Endothelial cell of umbilical vein (primary cell): ENCODE measurements around the gene PSTPIP1. TPM values are rescaled to one million over a fixed set of nuclear protein-coding genes. Genes with fewer than 3 reads are reported as not detected.

Experiments used
- BruUV-seq: library from RNA; stranded (reverse); fragments of 400-500 nt; replicated peaks from 2 replicates; lab custom pipeline; 2021; lab: Mats Ljungman, UMichigan
- CTCF ChIA-PET: fragments of 300-600, 350-600 bp; sonication (Branson Sonifier 250); formaldehyde crosslinking; loops from one replicate; lab custom pipeline; 2021; ENCODE audit warnings: antibody characterized with exemption, inconsistent platforms; lab: Charles Lee
- POLR2A ChIA-PET: fragments of 300-600, 350-600 bp; sonication (Branson Sonifier 250); formaldehyde crosslinking; loops from one replicate; lab custom pipeline; 2021; ENCODE audit warnings: antibody characterized with exemption, inconsistent platforms; lab: Charles Lee
- DNase-seq: peaks from one replicate; pipeline ENCODE4 v3.0.0-alpha.2; 2011; ENCODE audit warnings: low read depth, low spot score
- FAIRE-seq: peaks from 2 replicates; lab custom pipeline; 2011; peaks lifted over from hg19 to GRCh38; lab: Jason Lieb, UNC
- H2AFZ ChIP-seq: 2 replicates; pipeline ENCODE4 v1.6.0; 2012; ENCODE audit warnings: low read depth, low read length, control low read depth, inconsistent platforms
- H3K27ac ChIP-seq: 2 replicates; pipeline ENCODE4 v1.5.1; 2011; ENCODE audit warnings: low read depth, mild to moderate bottlenecking, control low read depth, low read length, moderate library complexity; ENCODE audit not compliant: insufficient read depth
- H3K27me3 ChIP-seq, 2 experiments: 2 replicates each; pipeline versions ENCODE4 v1.6.0 to v1.6.1; 2011; ENCODE audit warnings: low read length in 2 of 2, mixed read lengths in 1 of 2; ENCODE audit not compliant: control insufficient read depth in 2 of 2, insufficient read depth in 2 of 2
- H3K36me3 ChIP-seq, 2 experiments: 2 replicates in 1 of 2; 3 replicates in 1 of 2; pipeline ENCODE4 v1.5.1; 2011; ENCODE audit warnings: low read length in 2 of 2, mild to moderate bottlenecking in 1 of 2, moderate library complexity in 1 of 2; ENCODE audit not compliant: control insufficient read depth in 2 of 2, insufficient read depth in 2 of 2; ENCODE audit errors: extremely low read depth in 1 of 2
- H3K4me1 ChIP-seq: 3 replicates; pipeline ENCODE4 v1.5.1; 2011; ENCODE audit warnings: mild to moderate bottlenecking, low read length; ENCODE audit not compliant: control insufficient read depth, insufficient read depth; ENCODE audit errors: extremely low read depth
- H3K4me2 ChIP-seq: 2 replicates; pipeline ENCODE4 v1.6.1; 2011; ENCODE audit warnings: low read length, control low read depth, mixed read lengths; ENCODE audit not compliant: insufficient read depth
- H3K4me3 ChIP-seq, 3 experiments: fragments of 200-600 bp in 1 of 3; sonication (generic), shearing (Covaris generic) in 1 of 3; replicated peaks in 1 of 3; 2 replicates each; pipeline ENCODE4 v1.5.1; 2011 to 2016; ENCODE audit warnings: control low read depth in 3 of 3, low read length in 3 of 3, mild to moderate bottlenecking in 2 of 3, inconsistent platforms in 1 of 3, low read depth in 1 of 3, moderate library complexity in 1 of 3; ENCODE audit not compliant: insufficient read depth in 1 of 3
- H3K79me2 ChIP-seq: 2 replicates; pipeline ENCODE4 v1.6.0; 2012; ENCODE audit warnings: low read length, inconsistent platforms; ENCODE audit not compliant: control insufficient read depth, insufficient read depth
- H3K9ac ChIP-seq: replicated peaks from 2 replicates; pipeline ENCODE3; 2011; ENCODE audit warnings: low read length, control low read depth; ENCODE audit not compliant: insufficient read depth; ENCODE audit errors: extremely low read depth
- H3K9me1 ChIP-seq: replicated peaks from 3 replicates; pipeline ENCODE4 v1.6.0; 2011; ENCODE audit warnings: mild to moderate bottlenecking, low read length; ENCODE audit not compliant: control insufficient read depth, insufficient read depth; ENCODE audit errors: extremely low read depth
- H3K9me3 ChIP-seq: replicated peaks from 2 replicates; pipeline ENCODE4 v1.5.1; 2012; ENCODE audit warnings: low read length, inconsistent platforms; ENCODE audit not compliant: control insufficient read depth, insufficient read depth
- H4K20me1 ChIP-seq: replicated peaks from 2 replicates; pipeline ENCODE3; 2011; ENCODE audit warnings: mild to moderate bottlenecking, low read length; ENCODE audit not compliant: control insufficient read depth, insufficient read depth; ENCODE audit errors: extremely low read depth
- EZH2 ChIP-seq: IDR thresholded peaks from 2 replicates; pipeline ENCODE4 v1.6.1; 2012; ENCODE audit warnings: borderline replicate concordance, low read depth, mild to moderate bottlenecking, moderate library complexity, low read length, inconsistent platforms; ENCODE audit not compliant: severe bottlenecking
- FOS ChIP-seq: IDR thresholded peaks from 2 replicates; pipeline ENCODE4 v1.6.1; 2011; ENCODE audit warnings: mild to moderate bottlenecking, low read length, moderate library complexity, borderline replicate concordance; ENCODE audit not compliant: insufficient read depth
- GATA2 ChIP-seq: IDR thresholded peaks from 2 replicates; pipeline ENCODE4 v1.7.0; 2011; ENCODE audit warnings: low read depth, mild to moderate bottlenecking, moderate library complexity, mixed read lengths, low read length; ENCODE audit not compliant: insufficient read length, insufficient read depth
- JUN ChIP-seq: IDR thresholded peaks from 2 replicates; pipeline ENCODE4 v1.6.1; 2011; ENCODE audit warnings: borderline replicate concordance, low read depth; ENCODE audit not compliant: insufficient read length, insufficient read depth
- MYC ChIP-seq: IDR thresholded peaks from one replicate; pipeline ENCODE4 v1.6.1; 2011; ENCODE audit warnings: mild to moderate bottlenecking, low read depth, low read length
- POLR2A ChIP-seq: IDR thresholded peaks from 2 replicates; pipeline ENCODE4 v1.6.1; 2012; ENCODE audit warnings: low read depth, mild to moderate bottlenecking, control low read depth, low read length
- POLR2AphosphoS5 ChIP-seq: IDR thresholded peaks from 2 replicates; pipeline ENCODE4 v1.6.1; 2012; ENCODE audit warnings: low read depth, mild to moderate bottlenecking, control low read depth, low read length, moderate library complexity; ENCODE audit not compliant: insufficient read depth
- dilution Hi-C: fragments of 300-500 bp; cut with MboI; formaldehyde crosslinking; loops from one replicate; pipeline ENCODE4 v1.15.0; 2019; ENCODE audit warnings: low sequenced_read_pairs; ENCODE audit not compliant: extremely low pct_ligation_motif_present
- intact Hi-C: fragments of 100-400 bp; cut with micrococcal nuclease; formaldehyde crosslinking; loops from one replicate; pipeline ENCODE4 v1.10.0; 2022
- polyA plus RNA-seq, 4 experiments: library from polyadenylated mRNA; depleted of rRNA in 3 of 4; stranded (reverse) in 3 of 4; unstranded in 1 of 4; fragments of >200 nt; gene quantifications; 2 replicates each; pipeline versions ENCODE4 v1.2.1 to v1.2.3, GENCODE V29; 2011 to 2012; ENCODE audit warnings: missing spikeins in 1 of 4
- total RNA-seq: library from RNA; stranded (reverse); gene quantifications from 2 replicates; pipeline ENCODE4 v1.2.3, GENCODE V29; 2021
- TF ChIP-seq, protein P1 (sequence below): IDR thresholded peaks from 2 replicates; pipeline ENCODE4 v1.6.1; 2011; ENCODE audit not compliant: insufficient read depth, insufficient read length
- TF ChIP-seq, protein P2 (sequence below), 2 donors: IDR thresholded peaks; 1 replicate in 1 of 2; 2 replicates in 1 of 2; pipeline ENCODE4 v1.5.1; 2011; ENCODE audit warnings: low read length in 2 of 2, mild to moderate bottlenecking in 2 of 2, moderate library complexity in 2 of 2, control low read depth in 1 of 2, inconsistent platforms in 1 of 2, low read depth in 1 of 2; ENCODE audit not compliant: insufficient read depth in 1 of 2; ENCODE audit errors: extremely low read depth in 1 of 2

The PSTPIP1 gene
- total and polyA plus RNA-seq, 2 donors (not counting 3 experiments of a cell fraction or from before 2014, with no cell fraction given): not detected

DNA sequence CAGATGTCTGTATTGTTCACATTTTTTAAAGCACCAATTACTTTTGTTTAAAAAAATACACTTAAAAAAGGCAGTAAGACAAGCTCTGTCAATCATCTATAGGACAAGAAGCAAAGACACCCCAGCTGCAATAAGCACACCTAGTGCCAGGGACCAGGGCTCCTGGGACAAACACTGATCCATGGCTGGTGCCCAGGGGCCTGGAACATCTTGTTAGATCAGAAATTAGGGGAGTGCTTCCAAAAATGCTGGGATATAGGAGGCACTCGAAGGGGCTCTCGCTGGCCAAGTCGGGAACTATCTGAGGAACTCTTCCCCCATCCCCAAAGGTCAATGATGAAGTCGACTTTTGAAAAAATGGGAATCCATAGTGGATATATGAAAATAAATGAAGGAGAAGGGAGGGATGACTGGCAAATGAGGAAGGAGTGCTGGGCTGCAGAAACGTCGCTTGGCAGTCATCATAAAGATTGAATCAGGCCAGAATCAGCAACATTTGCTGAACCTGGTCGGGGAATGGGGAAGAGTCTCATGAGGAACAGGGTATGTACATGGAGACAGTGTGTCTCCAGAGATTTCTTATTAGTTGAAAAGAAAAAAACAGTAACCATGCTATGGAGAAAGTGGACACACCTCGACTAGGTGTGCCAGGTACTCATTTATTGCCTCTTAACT is 47.5 kb downstream of the PSTPIP1 start:
- ChIA-PET POLR2A (no interaction called here), CTCF (interaction anchor here (2.2 kb wide), 1 partner anchor 18 kb away, joined by 6 read pairs; no protein-coding TSS in a partner anchor)
- no peak overlapping the region for H3K9ac ChIP-seq
- no peaks in the 10 kb centered on the region for H3K9me3 ChIP-seq
- H3K79me2 ChIP-seq: no peaks in the 10 kb centered on the region
- no peaks in the 10 kb centered on the region for H3K27me3 ChIP-seq
- no peak overlapping the region for H3K4me2 ChIP-seq
- FAIRE-seq: no peak
- H3K36me3 ChIP-seq: peaks cover 7 to 18% of the 10 kb centered on the region in 2 experiments
- DNase-seq: no peak
- H3K4me3 ChIP-seq: no peak overlapping the region
- no TSS peak for BruUV-seq
- no peaks in the 10 kb centered on the region for H4K20me1 ChIP-seq
- TF ChIP-seq MYC (no peak), POLR2A (no peak), POLR2AphosphoS5 (no peak), FOS (no peak), EZH2 (no peak), JUN (no peak), GATA2 (no peak)
- TF ChIP-seq, protein P1, sequence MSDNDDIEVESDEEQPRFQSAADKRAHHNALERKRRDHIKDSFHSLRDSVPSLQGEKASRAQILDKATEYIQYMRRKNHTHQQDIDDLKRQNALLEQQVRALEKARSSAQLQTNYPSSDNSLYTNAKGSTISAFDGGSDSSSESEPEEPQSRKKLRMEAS: no peak
- TF ChIP-seq, protein P2, sequence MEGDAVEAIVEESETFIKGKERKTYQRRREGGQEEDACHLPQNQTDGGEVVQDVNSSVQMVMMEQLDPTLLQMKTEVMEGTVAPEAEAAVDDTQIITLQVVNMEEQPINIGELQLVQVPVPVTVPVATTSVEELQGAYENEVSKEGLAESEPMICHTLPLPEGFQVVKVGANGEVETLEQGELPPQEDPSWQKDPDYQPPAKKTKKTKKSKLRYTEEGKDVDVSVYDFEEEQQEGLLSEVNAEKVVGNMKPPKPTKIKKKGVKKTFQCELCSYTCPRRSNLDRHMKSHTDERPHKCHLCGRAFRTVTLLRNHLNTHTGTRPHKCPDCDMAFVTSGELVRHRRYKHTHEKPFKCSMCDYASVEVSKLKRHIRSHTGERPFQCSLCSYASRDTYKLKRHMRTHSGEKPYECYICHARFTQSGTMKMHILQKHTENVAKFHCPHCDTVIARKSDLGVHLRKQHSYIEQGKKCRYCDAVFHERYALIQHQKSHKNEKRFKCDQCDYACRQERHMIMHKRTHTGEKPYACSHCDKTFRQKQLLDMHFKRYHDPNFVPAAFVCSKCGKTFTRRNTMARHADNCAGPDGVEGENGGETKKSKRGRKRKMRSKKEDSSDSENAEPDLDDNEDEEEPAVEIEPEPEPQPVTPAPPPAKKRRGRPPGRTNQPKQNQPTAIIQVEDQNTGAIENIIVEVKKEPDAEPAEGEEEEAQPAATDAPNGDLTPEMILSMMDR (IDR thresholded peaks at IDR 0.05; ENCODE audit: extremely low read depth in 1 of 2, insufficient read depth in 1 of 2, low read depth in 1 of 2, low read length in 2 of 2): no peak
- dilution Hi-C loops (no loop called here), intact Hi-C loops (no loop called here)
- H3K27ac ChIP-seq: no peak overlapping the region
- no peak overlapping the region for H2AFZ ChIP-seq
- H3K9me1 ChIP-seq: no peaks in the 10 kb centered on the region
- H3K4me1 ChIP-seq: no peaks in the 10 kb centered on the region
